Activated naive CD4-positive, alpha-beta T cell treated with Interleukin-2 at 50 U/mL for 16 hours (primary cell): ENCODE measurements around the gene LOX.

Experiments
- DNase-seq: peaks from one replicate; pipeline ENCODE4 v3.0.0-alpha.2; 2020

Gene LOX

GRCh38 chr5:122051569-122051968, 26.5 kb downstream of the LOX start:
- no peak for DNase-seq

DNA sequence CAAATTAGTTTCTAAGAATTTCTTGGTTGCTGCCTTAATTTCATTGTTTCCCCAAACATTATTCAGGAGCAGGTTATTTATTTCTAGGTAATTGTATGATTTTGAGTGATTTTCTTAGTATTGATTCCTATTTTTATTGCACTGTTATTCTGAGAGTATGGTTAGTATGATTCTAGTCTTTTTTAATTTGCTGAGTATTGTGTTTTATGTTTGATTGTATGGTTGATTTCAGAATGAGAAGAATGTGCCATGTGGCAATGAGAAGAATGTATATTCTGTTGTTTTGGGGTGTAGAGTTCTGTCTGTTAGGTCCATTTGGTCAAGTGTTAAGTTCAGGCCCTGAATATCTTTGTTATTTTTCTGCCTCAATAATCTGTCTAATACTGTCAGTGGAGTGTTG, 27.1 kb downstream of the LOX start:
- no peak for DNase-seq

DNA sequence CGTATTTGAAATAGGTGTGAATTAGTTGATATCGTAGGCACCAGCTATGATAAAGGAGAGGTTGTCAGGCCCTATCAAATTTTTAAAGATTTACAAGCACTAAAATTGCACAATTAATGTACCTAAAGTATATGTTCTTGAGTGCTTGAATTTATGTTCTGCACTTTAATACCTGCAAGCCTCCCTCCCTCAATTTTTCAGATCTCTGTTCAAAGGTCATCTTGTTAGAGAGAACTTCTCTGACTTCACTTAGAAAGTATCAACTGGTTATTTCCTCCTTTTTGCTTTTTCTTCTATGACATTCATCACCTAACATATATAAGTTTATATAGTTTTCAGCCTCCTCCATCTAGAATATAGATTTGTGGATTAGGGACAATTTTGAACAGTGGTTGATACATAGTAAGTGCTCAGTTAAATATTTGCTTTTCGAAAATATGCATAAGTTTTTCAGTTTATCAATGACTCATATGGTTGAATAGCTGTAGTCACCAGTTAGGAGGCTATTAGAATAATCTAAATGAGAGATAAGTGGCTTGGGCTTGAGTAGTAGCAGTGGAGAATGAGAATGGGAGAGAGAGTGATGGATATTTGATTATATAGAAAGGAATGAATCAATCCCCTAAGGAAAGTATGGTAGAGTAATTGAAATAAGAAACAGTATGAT, 37.3 kb downstream of the LOX start:
- DNase-seq, result no peak

DNA sequence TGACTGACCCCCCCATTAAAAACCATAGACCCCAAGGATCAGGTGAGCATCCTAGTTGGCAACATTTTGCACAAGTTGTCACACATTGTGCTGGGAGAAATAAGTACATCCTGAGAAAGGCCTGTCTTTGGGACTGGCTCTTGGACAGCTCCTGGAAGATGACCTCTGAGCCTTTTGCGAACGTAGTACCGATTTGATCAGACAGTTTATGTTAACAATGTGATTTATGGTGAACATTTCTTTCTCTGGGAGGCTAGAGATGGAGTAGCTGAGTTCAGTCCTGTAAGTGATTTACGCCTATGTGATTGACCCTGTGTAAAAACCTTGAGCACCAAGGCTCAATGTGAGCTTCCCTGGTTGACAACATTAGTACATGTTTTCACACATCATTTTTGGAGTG, 41.7 kb downstream of the LOX start:
- DNase-seq, result no peak

DNA sequence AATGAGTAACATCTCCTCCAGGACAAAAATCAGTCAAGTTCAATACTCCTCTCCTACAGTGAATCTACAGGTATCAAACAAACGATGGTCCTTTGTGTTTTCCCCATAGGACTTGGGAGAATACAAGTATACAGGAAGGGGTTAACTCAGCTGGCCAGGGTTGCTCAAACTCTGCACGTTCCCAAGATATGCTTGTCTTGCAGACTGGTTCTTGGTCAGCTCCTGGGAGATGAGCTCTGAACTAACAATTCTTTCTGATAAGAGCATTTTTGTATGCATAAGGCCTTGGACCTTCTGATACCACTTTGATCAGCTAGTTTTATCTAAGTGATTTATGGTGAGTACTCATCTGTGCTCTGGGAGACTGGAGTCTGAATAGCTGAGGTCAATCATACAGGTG, 42.1 kb downstream of the LOX start:
- DNase-seq, result no peak

DNA sequence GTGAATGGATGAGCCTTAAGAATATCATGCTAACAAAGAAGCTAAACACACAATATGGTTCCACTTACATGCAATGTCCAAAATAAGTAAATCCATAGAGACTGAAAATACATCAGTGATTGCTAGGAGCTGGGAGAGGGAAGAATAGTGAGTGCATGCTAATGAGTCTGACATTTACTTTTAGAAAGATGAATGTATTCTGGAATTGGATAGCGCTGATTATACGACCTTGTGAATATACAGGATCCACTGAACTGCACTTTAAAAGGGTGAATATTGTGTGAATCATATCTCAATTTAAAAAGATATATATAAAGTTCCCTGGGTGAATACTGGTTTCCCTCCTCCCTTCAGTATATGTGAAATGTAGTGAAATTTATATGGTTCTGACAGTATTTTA, 46.2 kb downstream of the LOX start:
- DNase-seq, result no peak

DNA sequence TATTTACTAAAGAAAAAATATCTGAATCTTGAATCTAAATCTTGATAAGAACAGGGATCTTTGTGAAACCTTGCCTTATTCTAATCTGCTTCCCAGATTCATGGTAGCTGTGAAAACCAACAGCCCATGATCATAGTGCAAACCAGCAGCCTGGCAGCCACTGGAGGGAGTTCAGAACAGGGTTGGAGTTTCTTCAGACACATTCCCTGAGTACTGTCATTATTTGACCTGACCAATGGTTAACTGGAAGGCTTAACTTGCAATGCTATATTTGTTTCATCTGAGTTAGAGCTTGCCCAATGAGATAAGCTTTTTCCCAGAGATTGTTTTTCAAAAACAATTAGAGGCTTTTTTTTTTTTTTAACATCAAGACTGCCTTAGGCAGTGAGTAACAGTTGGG, 47.8 kb downstream of the LOX start:
- DNase-seq, result no peak

GRCh38 chr5:122029818-122030217, 48.2 kb downstream of the LOX start:
- no peak for DNase-seq

DNA sequence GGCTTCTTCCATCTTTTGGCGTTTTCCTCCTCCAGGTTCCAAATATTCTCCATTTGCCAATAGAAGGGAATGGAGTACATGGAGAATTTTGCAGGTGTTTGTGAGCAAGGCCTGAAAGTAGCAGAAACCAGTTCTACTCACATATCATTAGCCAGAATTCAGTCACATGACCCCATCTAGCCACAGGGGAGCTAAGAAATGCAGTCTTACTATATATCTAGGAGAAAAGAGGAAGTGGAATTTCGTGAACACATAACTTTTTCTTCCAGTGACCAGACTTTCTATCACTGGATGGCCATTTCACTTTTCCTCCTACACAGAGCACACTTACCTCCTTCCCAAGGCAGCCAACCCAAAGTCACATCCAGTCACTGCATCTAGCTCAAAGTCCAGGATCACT, 55.1 kb downstream of the LOX start:
- DNase-seq, result no peak

DNA sequence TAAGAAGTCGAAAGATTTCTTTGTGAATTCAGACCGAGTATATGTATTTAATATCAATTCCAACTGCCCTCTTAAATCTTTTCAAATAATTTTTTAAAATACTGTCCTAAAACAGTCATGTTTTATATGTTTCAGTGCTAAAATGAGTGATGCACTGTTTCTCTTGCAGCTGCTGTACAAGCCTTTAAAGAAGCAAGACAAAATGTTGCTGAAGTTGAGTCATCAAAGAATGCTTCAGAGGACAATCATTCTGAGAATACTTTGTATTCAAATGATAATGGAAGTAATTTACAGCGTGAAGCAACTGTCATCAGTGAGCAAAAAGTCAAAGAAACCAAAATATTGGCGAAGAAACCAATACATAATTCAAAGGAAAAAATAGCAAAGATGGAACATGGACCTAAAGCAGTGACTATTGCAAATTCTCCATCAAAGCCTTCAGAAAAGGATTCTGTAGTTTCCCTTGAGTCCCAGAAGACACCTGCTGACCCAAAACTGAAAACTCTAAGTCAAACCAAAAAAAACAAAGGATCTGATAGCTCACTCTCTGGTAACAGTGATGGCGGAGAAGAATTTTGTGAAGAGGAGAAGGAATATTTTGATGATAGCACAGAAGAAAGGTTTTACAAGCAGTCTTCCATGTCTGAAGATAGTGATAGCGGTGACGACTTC, 58.0 kb downstream of the LOX start:
- no peak for DNase-seq

DNA sequence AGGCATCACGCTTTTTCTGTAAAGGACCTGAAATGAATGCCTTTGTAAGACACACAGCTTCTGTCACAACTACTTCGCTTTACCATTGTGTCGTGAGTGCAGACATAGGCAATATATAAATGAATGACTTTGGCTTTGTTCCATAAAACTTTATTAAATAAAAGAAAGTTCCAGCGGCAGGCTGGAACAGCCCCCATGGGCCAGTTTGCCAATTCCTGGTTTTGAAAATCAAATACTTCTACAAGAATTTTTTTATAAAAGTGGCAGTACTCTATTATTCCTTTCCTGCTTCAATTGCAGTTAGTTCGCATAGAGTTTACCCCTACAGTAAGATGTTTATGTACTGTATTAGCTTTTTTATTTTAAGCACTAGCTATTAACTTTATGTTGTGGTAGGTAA, 62.6 kb downstream of the LOX start:
- DNase-seq, result no peak

DNA sequence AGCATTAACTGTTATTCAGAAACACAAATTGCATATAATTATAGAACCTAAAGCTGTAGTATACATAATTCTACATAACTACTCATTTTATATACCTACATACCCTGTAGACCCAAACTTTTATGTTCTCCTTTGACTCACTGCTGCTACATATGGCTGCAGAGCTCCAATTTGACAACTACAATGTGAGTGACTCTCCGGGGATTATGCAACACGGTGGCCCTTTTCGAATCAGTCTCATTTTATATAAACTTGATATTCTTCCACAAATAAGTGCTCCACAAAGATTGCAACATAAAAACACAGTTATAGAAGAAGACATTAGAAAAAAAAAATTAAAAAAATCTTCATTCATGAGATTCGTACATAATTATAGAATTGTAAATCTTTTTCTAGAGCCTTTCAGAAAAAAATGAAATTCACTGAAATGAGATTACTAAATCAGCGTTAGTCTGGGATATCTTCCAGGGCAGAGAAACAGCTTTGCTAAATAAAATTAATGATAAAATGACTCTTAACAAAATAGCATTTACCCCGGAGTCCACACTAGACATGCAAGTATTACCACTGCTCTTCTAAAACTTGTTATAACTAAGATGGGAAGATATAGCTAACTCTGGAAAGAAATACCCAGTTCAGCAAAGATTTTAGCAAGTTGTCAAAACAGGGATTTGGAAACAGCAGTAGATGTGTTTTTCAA, 63.7 kb downstream of the LOX start:
- no peak for DNase-seq
